K562 (cell line): ENCODE measurements around the gene CRELD2. TPM values are rescaled to one million over a fixed set of nuclear protein-coding genes. Genes with fewer than 3 reads are reported as not detected.
A peak's percentile ranks its signal among the peaks of the same experiment; 100 is the strongest.

Experiments
- ATAC-seq: fragments of 200-7000 bp; cut with Tn5 transposase; 3 replicates; pipeline ENCODE4 v1.9.1; 2020; ENCODE audit warnings: moderate library complexity
- BruUV-seq: library from RNA; stranded (reverse); fragments of 400-500 nt; replicated peaks from 2 replicates; lab custom pipeline; 2021; lab: Mats Ljungman, UMichigan
- CTCF ChIA-PET: fragments of 300-600 bp; formaldehyde crosslinking; extraction: SDS; loops from one replicate; lab custom pipeline; 2021; ENCODE audit warnings: low intra/inter-chr PET ratio; lab: Yijun Ruan, JAX
- POLR2A ChIA-PET: fragments of 300-600, 350-650 bp; sonication (Branson Sonifier 250); formaldehyde crosslinking; extraction: SDS; loops from one replicate; lab custom pipeline; 2021; ENCODE audit warnings: antibody characterized with exemption, inconsistent platforms; lab: Yijun Ruan, JAX
- DNase-seq, 4 experiments: peaks; one replicate each; pipeline versions ENCODE4 v3.0.0 to v3.0.0-alpha.2; 2011 to 2018; ENCODE audit warnings: low spot score in 3 of 4, mixed read lengths in 3 of 4; ENCODE audit errors: extremely low read depth in 1 of 4
- FAIRE-seq: peaks from 2 replicates; lab custom pipeline; 2011; peaks lifted over from hg19 to GRCh38; lab: Jason Lieb, UNC
- H2AFZ ChIP-seq: 2 replicates; pipeline ENCODE4 v1.6.0; 2011; ENCODE audit warnings: low read depth, low read length, control low read depth, inconsistent platforms
- H3K27ac ChIP-seq: fragments of 200-600 bp; 3 replicates; pipeline ENCODE4 v1.8.0; 2011; ENCODE audit warnings: low read depth, mild to moderate bottlenecking, control low read depth, inconsistent platforms, low read length, moderate library complexity, mixed read lengths; ENCODE audit errors: extremely low read depth
- H3K27me3 ChIP-seq, 2 experiments: fragments of 300-600 bp in 1 of 2; 2 replicates in 1 of 2; 3 replicates in 1 of 2; pipeline versions ENCODE4 v1.6.0 to v1.8.0; 2011; ENCODE audit warnings: inconsistent platforms in 2 of 2, low read length in 2 of 2, mild to moderate bottlenecking in 1 of 2, mixed read lengths in 1 of 2, moderate library complexity in 1 of 2; ENCODE audit not compliant: control insufficient read depth in 2 of 2, insufficient read depth in 2 of 2
- H3K36me3 ChIP-seq: fragments of 300-600 bp; 3 replicates; pipeline ENCODE4 v1.8.0; 2011; ENCODE audit warnings: mild to moderate bottlenecking, low read length, inconsistent platforms; ENCODE audit not compliant: control insufficient read depth, insufficient read depth
- H3K4me1 ChIP-seq, 2 experiments: fragments of 200-600 bp in 1 of 2; replicated peaks in 1 of 2; 2 replicates in 1 of 2; 3 replicates in 1 of 2; pipeline versions ENCODE4 v1.5.1 to v1.8.0; 2011; ENCODE audit warnings: inconsistent platforms in 2 of 2, low read length in 2 of 2, mild to moderate bottlenecking in 1 of 2, mixed read lengths in 1 of 2, moderate library complexity in 1 of 2; ENCODE audit not compliant: control insufficient read depth in 2 of 2, insufficient read depth in 2 of 2
- H3K4me2 ChIP-seq: 2 replicates; pipeline ENCODE4 v1.6.1; 2011; ENCODE audit warnings: low read length, control low read depth, inconsistent platforms, mixed read lengths; ENCODE audit not compliant: insufficient read depth
- H3K4me3 ChIP-seq: fragments of 200-600 bp; sonication (generic), shearing (Covaris generic); 2 replicates; pipeline ENCODE4 v1.5.1; 2016; ENCODE audit warnings: control low read depth, inconsistent platforms
- H3K79me2 ChIP-seq: fragments of 200-600 bp; 3 replicates; pipeline ENCODE4 v1.8.0; 2011; ENCODE audit warnings: low read length, inconsistent platforms; ENCODE audit not compliant: control insufficient read depth, insufficient read depth
- H3K9ac ChIP-seq, 2 experiments: 2 replicates each; pipeline versions ENCODE4 v1.6.0 to v1.6.1; 2011; ENCODE audit warnings: low read depth in 2 of 2, low read length in 2 of 2, control low read depth in 1 of 2, inconsistent platforms in 1 of 2, mild to moderate bottlenecking in 1 of 2, mixed read lengths in 1 of 2; ENCODE audit not compliant: insufficient read depth in 1 of 2
- H3K9me1 ChIP-seq: one replicate; pipeline ENCODE4 v1.6.0; 2011; ENCODE audit warnings: inconsistent platforms, mild to moderate bottlenecking, low read length, moderate library complexity; ENCODE audit not compliant: control insufficient read depth, insufficient read depth
- H3K9me3 ChIP-seq: replicated peaks from 2 replicates; pipeline ENCODE4 v1.5.1; 2011; ENCODE audit warnings: low read depth, low read length, inconsistent platforms; ENCODE audit not compliant: control insufficient read depth, insufficient read depth
- H4K20me1 ChIP-seq: replicated peaks from 2 replicates; pipeline ENCODE4 v1.6.1; 2011; ENCODE audit warnings: low read length, inconsistent platforms, mixed read lengths; ENCODE audit not compliant: control insufficient read depth, insufficient read depth
- ARID1B ChIP-seq: fragments of 450-650 bp; IDR thresholded peaks from 2 replicates; pipeline ENCODE4 v1.6.1; 2016; ENCODE audit warnings: antibody characterized with exemption, mild to moderate bottlenecking, inconsistent platforms
- NR4A1 ChIP-seq, 2 experiments: fragments of 250-450 bp in 1 of 2; fragments of 450-650 bp in 1 of 2; sonication (Bioruptor Pico) in 1 of 2; IDR thresholded peaks; 2 replicates each; pipeline versions ENCODE4 v1.4.0 to v1.6.1; 2016 to 2020; ENCODE audit warnings: mild to moderate bottlenecking in 2 of 2, missing compliant biosample characterization in 1 of 2, missing genetic modification characterization in 1 of 2, moderate library complexity in 1 of 2
- SAFB2 ChIP-seq: fragments of 200-400 bp; formaldehyde crosslinking; IDR thresholded peaks from 2 replicates; pipeline ENCODE4 v1.6.1; 2018; ENCODE audit warnings: borderline replicate concordance, low read length, low read depth, moderate library complexity; ENCODE audit not compliant: severe bottlenecking
- SPI1 ChIP-seq: IDR thresholded peaks from 2 replicates; pipeline ENCODE4 v1.6.1; 2011; ENCODE audit warnings: low read depth, low read length, control low read depth, borderline replicate concordance
- THAP7 ChIP-seq: fragments of 250-450 bp; sonication (Bioruptor Pico); IDR thresholded peaks from 2 replicates; pipeline ENCODE4 v1.5.0; 2021
- ZNF134 ChIP-seq: fragments of 250-450 bp; sonication (Bioruptor Pico); conservative IDR thresholded peaks from 2 replicates; pipeline ENCODE4 v1.4.0; 2020
- ZNF584 ChIP-seq: fragments of 200-800 bp; sonication (Bioruptor generic); IDR thresholded peaks from 2 replicates; pipeline ENCODE4 v1.6.1; 2016; ENCODE audit warnings: low read depth, mild to moderate bottlenecking, missing genetic modification characterization, missing compliant biosample characterization
- ZNF77 ChIP-seq: fragments of 250-450 bp; sonication (Bioruptor Pico); IDR thresholded peaks from 2 replicates; pipeline ENCODE4 v1.5.0; 2020
- WGBS: fragments of 100-300 bp; shearing (Covaris generic); methylation state at CpG from one replicate; pipeline ENCODE4 v1.1.6; 2016; ENCODE audit warnings: low coverage, mixed read lengths; ENCODE audit not compliant: insufficient coverage; ENCODE audit errors: missing lambda C conversion rate; 5-methylcytosine and 5-hydroxymethylcytosine counted together
- in situ Hi-C: fragments of 300-500 bp; cut with MboI; formaldehyde crosslinking; loops from 4 replicates; pipeline ENCODE4 v1.15.0; 2018; ENCODE audit warnings: inconsistent platforms, mixed read lengths
- intact Hi-C: fragments of 100-400 bp; cut with micrococcal nuclease; formaldehyde crosslinking; loops from 2 replicates; pipeline ENCODE4 v1.14.2; 2022
- polyA plus RNA-seq, 8 experiments: library from polyadenylated mRNA; depleted of rRNA in 4 of 8; stranded (reverse) in 5 of 8; unstranded in 3 of 8; fragments of >200 nt; fragmentation: Nextera tagmentation in 2 of 8; fragmentation: Illumina TruSeq in 1 of 8; extraction: Ambion mirVana in 2 of 8; extraction: Trizol in 1 of 8; gene quantifications; 2 replicates each; pipeline versions ENCODE4 v1.2.1 to v1.2.3, GENCODE V29; 2011 to 2014; ENCODE audit warnings: inconsistent platforms in 1 of 8, missing spikeins in 1 of 8
- total RNA-seq, 7 experiments: library from RNA; depleted of rRNA in 6 of 7; stranded (reverse); fragments of >200 nt in 6 of 7; fragmentation: Illumina TruSeq in 2 of 7; extraction: Trizol in 2 of 7; gene quantifications; 2 replicates each; pipeline versions ENCODE4 v1.2.1 to v1.2.3, GENCODE V29; 2011 to 2021; ENCODE audit warnings: low replicate concordance in 1 of 7

The CRELD2 gene
- total and polyA plus RNA-seq, 9 of the 15 experiments (the other 6 are each of a cell fraction or from before 2014, with no cell fraction given): 0.96 to 25.3 (median 8.8) TPM

DNA sequence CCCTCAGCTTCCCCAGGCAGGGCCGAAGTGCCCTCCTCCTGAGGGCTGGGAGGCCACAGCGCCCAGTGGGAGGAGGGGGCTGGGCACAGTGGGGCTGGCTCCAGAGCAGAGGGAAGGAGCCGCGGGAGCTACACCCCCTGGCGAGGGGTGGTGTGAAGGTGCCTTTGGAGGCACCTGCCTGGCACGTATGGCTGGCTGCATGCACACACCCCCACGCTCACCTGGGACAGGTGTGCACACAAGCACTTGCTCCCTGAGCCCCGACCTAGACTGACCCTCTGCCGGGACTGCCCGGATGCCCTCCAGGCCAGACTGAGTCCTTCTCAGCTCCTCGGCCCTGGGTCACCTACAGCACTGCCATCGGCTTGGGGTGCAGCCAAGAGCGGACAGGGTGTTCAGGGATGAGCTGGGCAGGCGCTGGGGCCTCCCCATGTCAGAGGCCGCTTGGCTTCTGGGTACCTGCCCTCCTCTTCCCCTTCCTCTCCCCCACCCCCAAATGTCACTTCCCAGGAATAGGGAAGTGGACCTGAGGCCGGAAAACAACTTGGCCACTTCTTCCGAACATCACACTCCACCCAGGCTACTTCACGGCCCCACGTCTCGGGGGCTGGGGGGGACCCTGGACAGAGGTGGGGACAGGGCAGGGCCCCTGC, 34.7 kb downstream of the CRELD2 start:
- no peak for ATAC-seq
- Histone ChIP-seq H3K9me3 (no peaks in the 10 kb centered on the region), H3K4me2 (no peak overlapping the region), H2AFZ (no peak overlapping the region), H3K9ac (no peak overlapping the region), H3K27ac (no peak overlapping the region), H3K4me1 (peaks cover 0 to 94% of the 10 kb centered on the region in 2 experiments; a peak in 3 of 5 replicates), H3K27me3 (no peaks in the 10 kb centered on the region), H4K20me1 (no peaks in the 10 kb centered on the region), H3K9me1 (no peaks in the 10 kb centered on the region), H3K79me2 (no peaks in the 10 kb centered on the region), H3K36me3 (no peaks in the 10 kb centered on the region), H3K4me3 (no peak overlapping the region)
- ChIA-PET CTCF (no interaction called here), POLR2A (no interaction called here)
- intact Hi-C loops: no loop called here
- in situ Hi-C loops: no loop called here
- no peak for FAIRE-seq
- no peak for DNase-seq
- no TSS peak for BruUV-seq
- WGBS: 79% methylated on average over 2 of the region's 20 CpGs
- no peak for TF ChIP-seq NR4A1 (CRISPR knock-in tag; IDR thresholded peaks at IDR 0.05)
- no peak for TF ChIP-seq NR4A1 (tag; IDR thresholded peaks at IDR 0.05)
- TF ChIP-seq ZNF77 (CRISPR knock-in tag): no peak
- peak; percentile 80 for TF ChIP-seq SPI1

GRCh38 chr22:49953680-49954344, 35.4 kb downstream of the CRELD2 start:
- intact Hi-C loops: no loop called here
- no peak overlapping the region for H3K4me2 ChIP-seq
- no peak for TF ChIP-seq SAFB2
- no peak for TF ChIP-seq ZNF584 (CRISPR knock-in tag)
- no peak for TF ChIP-seq ARID1B
- no peak for TF ChIP-seq THAP7 (CRISPR knock-in tag)
- no peak for TF ChIP-seq ZNF134 (CRISPR knock-in tag)
- H3K36me3 ChIP-seq: no peaks in the 10 kb centered on the region
- H3K4me1 ChIP-seq: peaks cover 2 to 94% of the 10 kb centered on the region in 2 experiments; a peak in 4 of 5 replicates
- H3K9me1 ChIP-seq: no peaks in the 10 kb centered on the region
- H3K79me2 ChIP-seq: no peaks in the 10 kb centered on the region
- H4K20me1 ChIP-seq: no peaks in the 10 kb centered on the region
- H3K27me3 ChIP-seq: no peaks in the 10 kb centered on the region
- no peak overlapping the region for H3K27ac ChIP-seq
- WGBS: 45% methylated on average over 7 of the region's 18 CpGs
- no peaks in the 10 kb centered on the region for H3K9me3 ChIP-seq
- H2AFZ ChIP-seq: no peak overlapping the region
- BruUV-seq: no TSS peak
- no peak for DNase-seq
- CTCF ChIA-PET: no interaction called here
- H3K4me3 ChIP-seq: no peak overlapping the region
- in situ Hi-C loops: no loop called here
- 0 out of 4 replicates have a peak overlapping the region, but pooled peaks of 1 of the 2 experiments have one; percentile 32 for H3K9ac ChIP-seq
- no peak for ATAC-seq
- no peak for FAIRE-seq
- POLR2A ChIA-PET: no interaction called here
